ENCODE results near the gene ARID3C.
A peak's percentile ranks its signal among the peaks of the same experiment; 100 is the strongest.

The ARID3C gene

DNA sequence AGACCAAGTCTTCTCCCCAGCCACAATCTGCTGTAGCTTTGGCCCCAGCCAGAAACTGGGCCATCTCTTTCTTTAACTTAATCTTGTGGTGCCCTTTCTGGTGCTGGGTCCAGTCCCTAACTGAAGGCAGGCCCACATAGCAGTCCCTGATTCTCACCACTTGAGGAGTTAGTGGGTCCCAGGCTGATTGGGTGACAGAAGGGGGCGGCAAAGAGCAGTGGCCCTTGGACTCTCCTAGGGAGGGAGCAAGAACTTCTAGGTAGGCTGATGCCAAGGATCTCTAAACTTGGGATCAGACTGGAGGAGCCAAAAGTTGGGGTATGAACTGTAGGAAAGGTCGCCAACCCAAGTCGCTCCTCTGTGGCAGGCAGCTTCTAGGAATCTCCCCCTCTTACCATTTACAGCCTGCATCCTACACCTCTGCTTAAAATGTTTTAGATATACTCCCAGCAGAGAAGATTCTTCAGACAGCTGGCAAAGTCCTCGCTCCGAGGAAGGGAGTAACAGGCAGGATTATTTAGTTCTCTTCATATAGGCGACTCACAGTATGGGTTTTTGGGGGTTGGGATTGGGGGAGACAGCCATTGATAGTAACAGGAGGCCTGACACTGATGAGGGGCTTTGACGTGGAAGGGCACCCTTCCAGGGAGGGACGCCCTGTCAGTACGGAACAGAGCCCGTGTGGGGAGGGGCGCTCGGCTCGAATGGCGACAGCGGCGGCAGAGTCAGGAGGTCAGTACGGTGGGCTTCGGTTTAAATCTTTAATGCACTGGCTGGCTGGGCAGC is 35.6 kb upstream of the ARID3C start:
- H3K9ac ChIP-seq (ENCODE audit: low read depth in 1 of 2, low read length in 2 of 2), result peak overlapping the region; percentile 70 to 75
- H3K27ac ChIP-seq (ENCODE audit: low read depth in 2 of 2, low read length in 2 of 2), result peak overlapping the region; percentile 87 to 99
- peak overlapping the region; percentile 68 to 76 for H3K4me3 ChIP-seq (ENCODE audit: low read length in 2 of 2)
- peaks cover 13 to 15% of the 10 kb centered on the region in 2 donors for H3K4me1 ChIP-seq (ENCODE audit: control insufficient read depth in 2 of 2, insufficient read depth in 2 of 2, low read length in 2 of 2)
- H3K27me3 ChIP-seq (ENCODE audit: control insufficient read depth in 2 of 2, insufficient read depth in 2 of 2, low read length in 2 of 2), result no peaks in the 10 kb centered on the region
- H3K36me3 ChIP-seq (ENCODE audit: control insufficient read depth in 2 of 2, insufficient read depth in 2 of 2, low read length in 2 of 2), result no peaks in the 10 kb centered on the region
- no peaks in the 10 kb centered on the region for H3K9me3 ChIP-seq (ENCODE audit: control insufficient read depth in 2 of 2, low read length in 2 of 2)

DNA sequence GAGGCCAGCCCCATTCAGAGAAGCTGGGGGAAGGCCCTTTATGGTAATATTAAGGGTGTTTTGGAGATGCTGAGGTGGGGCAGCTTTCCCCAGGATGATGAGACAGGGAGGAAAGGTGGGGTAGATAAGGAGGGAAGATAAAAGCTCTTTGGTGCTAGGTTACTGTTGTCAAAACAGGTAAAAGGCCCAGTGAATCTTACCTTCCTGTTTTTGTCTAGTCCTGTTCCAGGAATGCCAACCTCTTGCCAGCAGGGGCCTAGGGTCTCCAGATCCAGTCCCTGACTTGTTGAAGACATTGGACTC is 34.4 kb upstream of the ARID3C start:
- Histone ChIP-seq H3K27me3 (ENCODE audit: control insufficient read depth in 2 of 2, insufficient read depth in 2 of 2, low read length in 2 of 2) (no peaks in the 10 kb centered on the region), H3K36me3 (ENCODE audit: control insufficient read depth in 2 of 2, insufficient read depth in 2 of 2, low read length in 2 of 2) (no peaks in the 10 kb centered on the region), H3K9me3 (ENCODE audit: control insufficient read depth in 2 of 2, low read length in 2 of 2) (no peaks in the 10 kb centered on the region), H3K4me1 (ENCODE audit: control insufficient read depth in 2 of 2, insufficient read depth in 2 of 2, low read length in 2 of 2) (peaks cover 13 to 19% of the 10 kb centered on the region in 2 donors), H3K9ac (ENCODE audit: low read depth in 1 of 2, low read length in 2 of 2) (no peak overlapping the region), H3K27ac (ENCODE audit: low read depth in 2 of 2, low read length in 2 of 2) (no peak overlapping the region), H3K4me3 (ENCODE audit: low read length in 2 of 2) (no peak overlapping the region)

DNA sequence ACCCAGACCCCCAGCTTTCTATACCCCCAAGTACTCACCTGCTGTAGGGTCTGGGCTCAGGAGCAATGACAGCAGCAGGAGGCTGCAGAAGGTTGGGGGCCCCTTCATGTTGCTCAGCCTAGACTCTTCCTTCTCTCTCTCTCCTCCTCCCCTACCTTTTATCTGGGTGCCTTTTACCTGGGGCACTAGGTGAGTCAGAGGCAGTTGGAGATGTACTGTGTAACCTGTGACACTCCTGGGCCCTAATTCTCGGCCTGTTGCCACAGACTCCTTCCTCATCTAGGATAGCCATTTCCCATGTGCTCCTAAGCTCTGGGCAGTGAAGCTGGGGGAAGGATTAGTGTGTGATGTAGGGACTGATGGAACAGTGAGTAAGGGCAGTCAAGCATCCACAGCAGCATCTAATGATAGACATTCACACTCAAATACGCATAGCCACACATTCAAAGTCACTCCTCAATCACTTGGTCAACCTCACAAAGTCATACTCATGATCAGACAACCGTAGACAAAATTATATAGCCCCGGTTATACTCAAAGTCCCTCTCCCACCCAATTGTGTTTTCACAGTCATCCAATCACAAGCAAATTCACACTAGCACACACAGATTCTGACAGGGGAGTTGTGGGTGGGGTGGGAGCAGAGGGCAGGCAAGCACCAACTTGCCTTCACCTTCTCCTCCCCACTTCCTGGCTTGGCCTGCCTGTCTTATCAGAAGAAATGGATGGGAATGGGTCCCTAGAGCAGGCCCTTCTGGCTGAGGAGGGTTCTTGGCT is 33.8 kb upstream of the ARID3C start, which contains the start of gene CCL27:
CCL27 (minus strand) TSS at position 132 of the 777 bp plus-strand sequence; CDS start at position 108, 24 bp downstream.
- Histone ChIP-seq H3K9ac (ENCODE audit: low read depth in 1 of 2, low read length in 2 of 2) (no peak within 1 kb of the TSS), H3K4me3 (ENCODE audit: low read length in 2 of 2) (no peak within 1 kb of the TSS), H3K36me3 (ENCODE audit: control insufficient read depth in 2 of 2, insufficient read depth in 2 of 2, low read length in 2 of 2) (no peaks in the 10 kb centered on the region), H3K27ac (ENCODE audit: low read depth in 2 of 2, low read length in 2 of 2) (no peak within 1 kb of the TSS), H3K9me3 (ENCODE audit: control insufficient read depth in 2 of 2, low read length in 2 of 2) (no peaks in the 10 kb centered on the region), H3K4me1 (ENCODE audit: control insufficient read depth in 2 of 2, insufficient read depth in 2 of 2, low read length in 2 of 2) (peaks cover 13 to 19% of the 10 kb centered on the region in 2 donors), H3K27me3 (ENCODE audit: control insufficient read depth in 2 of 2, insufficient read depth in 2 of 2, low read length in 2 of 2) (no peaks in the 10 kb centered on the region)

DNA sequence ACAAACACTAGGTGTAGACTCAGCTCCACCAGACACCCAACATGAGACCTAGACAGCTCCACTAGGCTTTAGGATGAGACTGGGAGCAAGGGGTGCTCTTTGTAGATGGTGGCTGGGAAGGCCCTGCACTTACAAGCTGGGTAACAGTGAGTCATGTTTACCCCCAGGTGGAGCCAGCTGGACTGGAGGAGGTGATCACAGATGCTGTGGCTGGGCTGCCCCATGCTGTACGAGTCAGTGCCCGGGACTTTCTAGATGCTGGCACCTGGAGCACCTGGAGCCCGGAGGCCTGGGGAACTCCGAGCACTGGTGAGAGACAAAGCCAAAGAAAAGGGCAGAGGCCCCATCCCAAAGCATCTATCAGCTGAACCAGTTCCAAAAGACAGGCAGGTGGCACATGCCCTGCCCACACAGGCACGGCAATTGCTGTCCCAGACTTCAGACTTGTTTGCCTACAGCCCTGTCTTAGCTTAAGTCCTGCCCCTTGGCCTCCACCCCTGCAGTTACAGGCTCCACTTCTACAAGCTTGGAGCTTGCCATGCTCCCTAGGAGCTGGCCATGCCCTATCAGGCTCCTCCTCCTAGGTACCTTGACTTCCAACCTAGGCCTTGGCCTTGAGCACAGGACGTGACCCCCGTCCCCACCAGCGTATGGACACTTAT is 30.9 kb upstream of the ARID3C start:
- Histone ChIP-seq H3K4me3 (ENCODE audit: low read length in 2 of 2) (no peak overlapping the region), H3K4me1 (ENCODE audit: control insufficient read depth in 2 of 2, insufficient read depth in 2 of 2, low read length in 2 of 2) (peaks cover 8 to 20% of the 10 kb centered on the region in 2 donors), H3K36me3 (ENCODE audit: control insufficient read depth in 2 of 2, insufficient read depth in 2 of 2, low read length in 2 of 2) (no peaks in the 10 kb centered on the region), H3K27me3 (ENCODE audit: control insufficient read depth in 2 of 2, insufficient read depth in 2 of 2, low read length in 2 of 2) (no peaks in the 10 kb centered on the region), H3K27ac (ENCODE audit: low read depth in 2 of 2, low read length in 2 of 2) (peak overlapping the region; percentile 26 to 27), H3K9me3 (ENCODE audit: control insufficient read depth in 2 of 2, low read length in 2 of 2) (no peaks in the 10 kb centered on the region), H3K9ac (ENCODE audit: low read depth in 1 of 2, low read length in 2 of 2) (no peak overlapping the region)

DNA sequence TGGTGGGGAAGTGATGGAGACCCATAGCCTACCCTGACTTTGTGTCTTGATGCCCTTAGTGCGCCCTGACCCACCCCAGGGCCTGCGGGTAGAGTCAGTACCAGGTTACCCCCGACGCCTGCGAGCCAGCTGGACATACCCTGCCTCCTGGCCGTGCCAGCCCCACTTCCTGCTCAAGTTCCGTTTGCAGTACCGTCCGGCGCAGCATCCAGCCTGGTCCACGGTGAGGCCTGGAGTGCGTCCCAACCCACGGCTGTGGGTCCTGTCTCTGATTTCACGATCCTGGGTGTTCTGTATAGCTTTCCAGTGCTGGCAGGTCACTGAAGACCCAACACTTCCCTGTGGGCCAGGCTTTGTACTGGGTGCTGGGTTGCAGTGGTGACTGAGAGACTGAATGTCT is 29.6 kb upstream of the ARID3C start:
- Histone ChIP-seq H3K27ac (ENCODE audit: low read depth in 2 of 2, low read length in 2 of 2) (no peak overlapping the region), H3K36me3 (ENCODE audit: control insufficient read depth in 2 of 2, insufficient read depth in 2 of 2, low read length in 2 of 2) (no peaks in the 10 kb centered on the region), H3K9ac (ENCODE audit: low read depth in 1 of 2, low read length in 2 of 2) (no peak overlapping the region), H3K27me3 (ENCODE audit: control insufficient read depth in 2 of 2, insufficient read depth in 2 of 2, low read length in 2 of 2) (no peaks in the 10 kb centered on the region), H3K4me3 (ENCODE audit: low read length in 2 of 2) (no peak overlapping the region), H3K4me1 (ENCODE audit: control insufficient read depth in 2 of 2, insufficient read depth in 2 of 2, low read length in 2 of 2) (peaks cover 4 to 21% of the 10 kb centered on the region in 2 donors), H3K9me3 (ENCODE audit: control insufficient read depth in 2 of 2, low read length in 2 of 2) (no peaks in the 10 kb centered on the region)

DNA sequence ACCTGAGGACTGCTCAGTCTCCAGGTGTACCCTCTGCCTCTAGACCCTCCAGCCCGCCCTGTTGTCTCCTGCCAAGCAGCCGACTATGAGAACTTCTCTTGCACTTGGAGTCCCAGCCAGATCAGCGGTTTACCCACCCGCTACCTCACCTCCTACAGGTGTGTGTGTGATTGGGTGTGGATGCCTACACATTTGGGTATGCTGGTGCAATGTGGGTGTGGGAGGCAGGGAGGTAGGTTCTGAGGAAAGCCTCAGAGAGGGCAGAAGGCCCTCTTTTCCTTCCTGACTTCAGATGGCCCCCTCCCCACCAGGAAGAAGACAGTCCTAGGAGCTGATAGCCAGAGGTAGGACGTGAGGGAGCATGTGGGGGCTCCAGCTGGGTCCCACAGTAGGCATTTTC is 28.1 kb upstream of the ARID3C start:
- Histone ChIP-seq H3K9ac (ENCODE audit: low read depth in 1 of 2, low read length in 2 of 2) (no peak overlapping the region), H3K27ac (ENCODE audit: low read depth in 2 of 2, low read length in 2 of 2) (no peak overlapping the region), H3K4me3 (ENCODE audit: low read length in 2 of 2) (no peak overlapping the region), H3K4me1 (ENCODE audit: control insufficient read depth in 2 of 2, insufficient read depth in 2 of 2, low read length in 2 of 2) (peaks cover 19 to 35% of the 10 kb centered on the region in 2 donors), H3K27me3 (ENCODE audit: control insufficient read depth in 2 of 2, insufficient read depth in 2 of 2, low read length in 2 of 2) (no peaks in the 10 kb centered on the region), H3K9me3 (ENCODE audit: control insufficient read depth in 2 of 2, low read length in 2 of 2) (no peaks in the 10 kb centered on the region), H3K36me3 (ENCODE audit: control insufficient read depth in 2 of 2, insufficient read depth in 2 of 2, low read length in 2 of 2) (no peaks in the 10 kb centered on the region)

DNA sequence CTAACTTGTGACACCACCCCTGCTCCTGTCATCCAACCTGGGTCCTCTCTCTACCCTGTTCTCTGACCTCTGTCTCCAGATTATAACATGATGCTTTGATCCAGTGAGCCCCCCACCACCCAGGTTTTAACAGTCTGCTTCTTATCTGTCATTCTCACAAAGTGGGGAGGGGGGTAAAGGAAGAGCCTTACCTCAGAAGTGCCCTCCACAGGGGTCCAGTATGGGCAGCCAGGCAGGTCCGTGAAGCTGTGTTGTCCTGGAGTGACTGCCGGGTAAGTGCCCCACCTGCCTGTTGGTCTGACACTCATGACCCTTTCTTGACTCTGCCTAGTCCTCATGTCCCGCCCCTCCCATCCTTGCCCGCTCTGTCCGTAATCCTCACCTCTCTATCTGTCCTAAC is 26.5 kb upstream of the ARID3C start:
- Histone ChIP-seq H3K9me3 (ENCODE audit: control insufficient read depth in 2 of 2, low read length in 2 of 2) (no peaks in the 10 kb centered on the region), H3K9ac (ENCODE audit: low read depth in 1 of 2, low read length in 2 of 2) (no peak overlapping the region), H3K36me3 (ENCODE audit: control insufficient read depth in 2 of 2, insufficient read depth in 2 of 2, low read length in 2 of 2) (peaks cover 0 to under 1% of the 10 kb centered on the region in 2 donors), H3K27me3 (ENCODE audit: control insufficient read depth in 2 of 2, insufficient read depth in 2 of 2, low read length in 2 of 2) (no peaks in the 10 kb centered on the region), H3K27ac (ENCODE audit: low read depth in 2 of 2, low read length in 2 of 2) (peak overlapping the region in 1 of 2 donors; percentile 5), H3K4me3 (ENCODE audit: low read length in 2 of 2) (no peak overlapping the region), H3K4me1 (ENCODE audit: control insufficient read depth in 2 of 2, insufficient read depth in 2 of 2, low read length in 2 of 2) (peaks cover 25 to 45% of the 10 kb centered on the region in 2 donors)

DNA sequence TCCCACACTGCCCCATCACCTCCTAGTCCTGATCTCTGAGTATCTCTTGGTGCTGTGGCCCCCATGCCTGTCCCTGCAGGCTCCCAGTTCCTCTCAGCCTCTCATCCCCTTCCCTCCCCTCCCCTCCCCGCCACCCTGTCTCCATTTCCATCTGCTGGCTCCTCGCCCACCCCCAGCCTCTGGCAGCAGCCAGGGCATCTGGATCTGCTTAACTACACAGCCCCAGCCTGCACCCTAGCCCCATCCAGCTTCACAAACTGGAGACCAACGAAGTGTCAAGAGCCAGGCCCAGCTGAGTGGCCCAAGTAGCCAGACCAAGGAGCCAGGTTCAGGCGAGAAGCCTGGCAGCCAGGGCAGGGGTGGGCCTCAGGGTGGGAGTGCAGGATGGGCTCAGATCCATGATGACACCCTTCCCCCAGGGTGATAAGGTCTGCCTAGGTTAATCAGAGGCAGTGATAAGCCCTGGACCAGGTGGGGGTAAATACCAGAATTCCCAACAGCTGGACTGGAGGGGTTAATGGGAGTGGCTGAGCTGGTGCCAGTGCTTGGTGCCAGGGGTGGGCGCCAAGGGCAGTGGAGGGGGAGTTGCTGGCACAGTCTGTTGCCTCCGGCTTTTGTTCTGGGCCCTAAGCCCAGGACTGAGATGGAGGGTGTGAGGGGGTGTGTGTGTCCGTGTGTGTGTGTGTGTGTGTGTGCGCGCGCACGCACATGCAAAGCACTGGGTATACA is 25.6 kb upstream of the ARID3C start:
- Histone ChIP-seq H3K36me3 (ENCODE audit: control insufficient read depth in 2 of 2, insufficient read depth in 2 of 2, low read length in 2 of 2) (peaks cover 2 to 7% of the 10 kb centered on the region in 2 donors), H3K27me3 (ENCODE audit: control insufficient read depth in 2 of 2, insufficient read depth in 2 of 2, low read length in 2 of 2) (no peaks in the 10 kb centered on the region), H3K9me3 (ENCODE audit: control insufficient read depth in 2 of 2, low read length in 2 of 2) (no peaks in the 10 kb centered on the region), H3K4me3 (ENCODE audit: low read length in 2 of 2) (no peak overlapping the region), H3K9ac (ENCODE audit: low read depth in 1 of 2, low read length in 2 of 2) (no peak overlapping the region), H3K27ac (ENCODE audit: low read depth in 2 of 2, low read length in 2 of 2) (peak overlapping the region in 1 of 2 donors; percentile 86), H3K4me1 (ENCODE audit: control insufficient read depth in 2 of 2, insufficient read depth in 2 of 2, low read length in 2 of 2) (peaks cover 21 to 36% of the 10 kb centered on the region in 2 donors)

DNA sequence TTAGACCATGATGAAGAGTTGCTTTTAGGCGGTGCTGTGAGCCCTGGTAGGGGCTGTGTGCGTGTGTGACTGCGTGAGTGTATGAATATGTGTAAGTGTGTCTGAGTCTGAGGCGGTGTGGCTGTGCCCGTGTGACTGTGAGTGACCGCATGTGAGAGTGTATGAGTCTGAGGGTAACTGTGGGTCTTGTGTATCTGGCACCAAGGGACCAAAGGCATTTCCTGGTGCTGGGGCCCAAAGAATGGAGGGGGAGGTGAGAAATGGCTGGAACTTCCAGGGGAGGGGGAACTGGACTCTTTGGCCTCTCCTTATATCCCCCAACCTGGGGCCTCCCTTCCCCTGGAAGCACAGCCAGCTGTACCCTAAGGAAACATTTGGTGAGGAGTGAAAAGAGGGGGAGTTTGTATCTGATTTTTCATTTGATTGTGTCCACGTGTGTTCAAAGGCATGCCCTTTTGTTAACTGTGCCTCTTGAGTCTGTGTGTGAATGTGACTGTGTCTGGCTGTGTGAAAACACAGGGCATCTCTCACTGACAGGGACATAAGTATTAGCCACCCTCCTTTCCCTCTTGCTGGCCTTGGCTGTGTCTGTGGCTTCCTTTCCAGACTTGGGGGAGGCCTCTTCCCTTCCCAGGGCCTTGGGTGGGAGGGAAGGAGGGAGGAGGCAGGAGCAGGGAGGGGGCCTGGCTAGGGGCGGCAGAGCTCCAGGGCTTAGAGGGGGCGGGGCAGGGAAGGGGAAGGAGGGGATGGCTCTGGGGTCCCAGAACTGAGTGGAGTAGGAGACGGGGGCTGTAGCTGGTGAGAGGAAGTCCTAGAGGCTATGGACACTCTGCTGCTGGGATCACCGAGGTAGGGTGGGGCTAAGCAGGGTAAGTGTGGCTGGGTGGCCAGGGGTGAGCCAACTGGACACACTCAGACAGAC is 24.5 kb upstream of the ARID3C start:
- Histone ChIP-seq H3K4me3 (ENCODE audit: low read length in 2 of 2) (peak overlapping the region in 1 of 2 donors; percentile 75), H3K36me3 (ENCODE audit: control insufficient read depth in 2 of 2, insufficient read depth in 2 of 2, low read length in 2 of 2) (peaks cover 13 to 18% of the 10 kb centered on the region in 2 donors), H3K9ac (ENCODE audit: low read depth in 1 of 2, low read length in 2 of 2) (peak overlapping the region in 1 of 2 donors; percentile 26), H3K27me3 (ENCODE audit: control insufficient read depth in 2 of 2, insufficient read depth in 2 of 2, low read length in 2 of 2) (no peaks in the 10 kb centered on the region), H3K4me1 (ENCODE audit: control insufficient read depth in 2 of 2, insufficient read depth in 2 of 2, low read length in 2 of 2) (peaks cover 21 to 33% of the 10 kb centered on the region in 2 donors), H3K27ac (ENCODE audit: low read depth in 2 of 2, low read length in 2 of 2) (peak overlapping the region; percentile 32 to 86), H3K9me3 (ENCODE audit: control insufficient read depth in 2 of 2, low read length in 2 of 2) (no peaks in the 10 kb centered on the region)
